T-cell (primary cell): Measurements from ENCODE around the gene FAM111B. TPM values are rescaled to one million over a fixed set of nuclear protein-coding genes. Genes with fewer than 3 reads are reported as not detected.

Source experiments
- total RNA-seq, 35 experiments: library from RNA in 6 of 35; stranded (reverse) in 6 of 35; fragments of 120-200 nt in 1 of 35; gene quantifications; one replicate each; pipeline versions ENCODE4 v1.2.1 to v1.2.4 and lab custom pipeline; 2013 to 2026

Gene FAM111B
- total RNA-seq, 5 donors from 2014 or later (not counting 1 experiment from before 2014, with no cell fraction given), result 1.2 to 3.8 (median 1.3) TPM

Other genes with a start within 250 kb of the FAM111B start
- gene GLYATL1, start 167.7 kb upstream of the FAM111B start, total RNA-seq, result under 1 TPM in 1 of 5 donors, not detected in 4; 0.51 TPM
- not detected for gene GLYATL1B, start 20.9 kb upstream of the FAM111B start, total RNA-seq
- 10 to 100 TPM; 75.9 to 90.2 (median 78.9) TPM for gene FAM111A, start 35.6 kb downstream of the FAM111B start, total RNA-seq
- 1 to 10 TPM in 4 of 5 donors, under 1 TPM in 1; 0.70 to 3.7 (median 2.1) TPM for gene DTX4, start 64.9 kb downstream of the FAM111B start, total RNA-seq
- 1 to 10 TPM in 4 of 5 donors, under 1 TPM in 1; 0.93 to 3.0 (median 1.4) TPM for gene MPEG1, start 105.7 kb downstream of the FAM111B start, total RNA-seq